Measurements from ENCODE around the gene OR2Z1.

Gene OR2Z1

DNA sequence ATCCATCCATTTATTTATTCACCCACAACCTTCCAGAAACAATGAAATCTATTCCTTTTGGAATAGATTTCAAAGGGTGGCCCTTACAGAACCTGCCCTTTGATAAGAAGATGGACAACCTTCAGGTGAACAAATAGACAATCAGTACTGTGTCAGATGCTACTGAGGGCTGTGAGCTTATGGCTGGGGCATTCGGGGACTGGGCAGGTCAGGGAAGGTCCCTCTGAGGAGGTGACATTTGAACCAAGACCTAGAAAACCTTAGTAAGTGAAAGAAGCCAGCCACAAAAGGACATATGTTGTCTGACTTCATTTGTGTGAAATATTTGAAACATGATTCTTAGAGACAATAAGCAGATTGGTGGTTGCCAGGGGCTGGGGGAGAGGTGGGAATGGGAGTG lies 38.5 kb upstream of the OR2Z1 start:
- no peak overlapping the region for H3K27ac ChIP-seq
- TF ChIP-seq, protein P1, sequence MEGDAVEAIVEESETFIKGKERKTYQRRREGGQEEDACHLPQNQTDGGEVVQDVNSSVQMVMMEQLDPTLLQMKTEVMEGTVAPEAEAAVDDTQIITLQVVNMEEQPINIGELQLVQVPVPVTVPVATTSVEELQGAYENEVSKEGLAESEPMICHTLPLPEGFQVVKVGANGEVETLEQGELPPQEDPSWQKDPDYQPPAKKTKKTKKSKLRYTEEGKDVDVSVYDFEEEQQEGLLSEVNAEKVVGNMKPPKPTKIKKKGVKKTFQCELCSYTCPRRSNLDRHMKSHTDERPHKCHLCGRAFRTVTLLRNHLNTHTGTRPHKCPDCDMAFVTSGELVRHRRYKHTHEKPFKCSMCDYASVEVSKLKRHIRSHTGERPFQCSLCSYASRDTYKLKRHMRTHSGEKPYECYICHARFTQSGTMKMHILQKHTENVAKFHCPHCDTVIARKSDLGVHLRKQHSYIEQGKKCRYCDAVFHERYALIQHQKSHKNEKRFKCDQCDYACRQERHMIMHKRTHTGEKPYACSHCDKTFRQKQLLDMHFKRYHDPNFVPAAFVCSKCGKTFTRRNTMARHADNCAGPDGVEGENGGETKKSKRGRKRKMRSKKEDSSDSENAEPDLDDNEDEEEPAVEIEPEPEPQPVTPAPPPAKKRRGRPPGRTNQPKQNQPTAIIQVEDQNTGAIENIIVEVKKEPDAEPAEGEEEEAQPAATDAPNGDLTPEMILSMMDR (conservative IDR thresholded peaks at IDR 0.05) = no peak
- TF ChIP-seq ZFX (IDR thresholded peaks at IDR 0.05) = no peak

- TF ChIP-seq, protein P1 (conservative IDR thresholded peaks at IDR 0.05) = no peak
- TF ChIP-seq ZFX (IDR thresholded peaks at IDR 0.05) = no peak
- no peak overlapping the region for H3K27ac ChIP-seq
These were observed 37.2 kb upstream of the OR2Z1 start for GRCh38 chr19:8684001-8684902.

DNA sequence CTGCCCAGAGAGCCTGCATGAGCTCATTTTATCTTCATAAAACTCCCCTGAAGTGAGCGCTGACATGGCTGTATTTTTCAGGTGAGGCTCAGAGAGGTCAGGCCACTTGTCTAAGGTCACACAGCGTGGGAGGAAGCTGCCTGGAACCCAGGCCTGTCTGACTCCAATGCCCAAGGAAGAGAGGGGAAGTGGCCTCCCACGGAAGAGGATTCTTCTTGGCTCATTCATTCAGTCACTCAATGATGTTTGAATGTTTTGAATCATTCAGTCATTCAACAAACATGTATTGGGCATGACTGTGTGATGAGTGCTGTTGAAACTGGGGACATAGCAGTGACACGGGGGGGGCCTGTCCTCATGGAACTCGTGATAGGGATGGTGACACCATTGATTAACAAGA lies 34.9 kb upstream of the OR2Z1 start:
- H3K27ac ChIP-seq = no peak overlapping the region
- TF ChIP-seq, protein P1 (conservative IDR thresholded peaks at IDR 0.05) = no peak
- no peak for TF ChIP-seq ZFX (IDR thresholded peaks at IDR 0.05)

DNA sequence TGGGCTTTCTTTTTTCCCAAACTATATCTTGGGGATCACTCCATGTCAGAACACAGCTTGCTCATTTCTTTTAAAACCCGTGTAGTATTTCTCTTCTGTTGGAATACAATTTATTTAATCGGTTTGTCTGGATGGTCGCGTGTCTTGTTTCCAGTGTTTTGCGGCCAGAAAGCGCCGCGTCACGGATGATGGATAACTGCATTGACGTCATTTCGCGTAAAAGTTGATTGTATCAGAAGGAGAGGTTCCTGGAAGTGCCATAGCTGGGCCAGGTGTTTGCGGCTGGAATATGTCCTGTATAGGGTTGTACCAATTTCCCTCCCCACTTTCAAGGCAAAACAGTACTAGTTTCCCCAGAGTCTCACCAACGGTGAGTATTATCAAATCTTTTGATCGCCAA lies 32.5 kb upstream of the OR2Z1 start:
- TF ChIP-seq ZFX (IDR thresholded peaks at IDR 0.05) = no peak
- TF ChIP-seq, protein P1 (conservative IDR thresholded peaks at IDR 0.05) = no peak
- H3K27ac ChIP-seq = no peak overlapping the region

DNA sequence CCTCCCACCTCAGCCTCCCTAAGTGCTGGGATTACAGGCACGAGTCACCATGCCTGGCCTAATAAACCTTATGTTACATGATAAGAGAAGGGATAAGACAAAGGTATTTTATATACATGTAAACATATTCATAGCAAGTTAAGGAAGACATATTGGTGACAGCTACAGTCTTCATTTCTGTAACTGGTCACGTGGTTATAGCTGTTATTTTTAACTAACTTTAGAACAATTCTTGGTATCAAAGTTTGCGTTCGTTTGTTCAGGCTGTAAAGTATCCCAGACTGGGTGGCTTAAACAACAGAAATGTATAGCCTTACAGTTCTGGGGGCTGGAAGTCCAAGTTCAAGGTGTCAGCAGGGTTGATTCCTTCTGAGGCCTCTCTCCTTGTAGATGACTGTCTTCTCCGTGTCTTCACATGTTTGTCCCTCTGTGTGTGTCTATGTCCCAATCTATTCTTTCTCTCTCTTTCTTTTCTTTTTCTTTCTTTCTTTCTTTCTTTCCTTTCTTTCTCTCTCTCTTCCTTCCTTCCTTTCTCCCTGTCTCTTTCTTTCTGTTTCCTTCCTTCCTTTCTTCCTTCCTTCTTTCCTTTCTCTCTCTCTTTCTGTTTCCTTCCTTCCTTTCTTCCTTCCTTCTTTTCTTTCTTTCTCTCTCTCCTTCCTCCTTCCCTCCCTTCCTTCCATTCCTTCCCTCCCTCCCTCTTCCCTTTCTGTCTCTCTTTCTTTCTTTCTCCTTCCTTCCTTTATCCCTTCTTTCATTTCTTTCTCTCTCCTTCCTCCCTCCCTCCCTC lies 30.5 kb upstream of the OR2Z1 start:
- no peak overlapping the region for H3K27ac ChIP-seq
- no peak for TF ChIP-seq ZFX (IDR thresholded peaks at IDR 0.05)
- TF ChIP-seq, protein P1 (conservative IDR thresholded peaks at IDR 0.05) = no peak

DNA sequence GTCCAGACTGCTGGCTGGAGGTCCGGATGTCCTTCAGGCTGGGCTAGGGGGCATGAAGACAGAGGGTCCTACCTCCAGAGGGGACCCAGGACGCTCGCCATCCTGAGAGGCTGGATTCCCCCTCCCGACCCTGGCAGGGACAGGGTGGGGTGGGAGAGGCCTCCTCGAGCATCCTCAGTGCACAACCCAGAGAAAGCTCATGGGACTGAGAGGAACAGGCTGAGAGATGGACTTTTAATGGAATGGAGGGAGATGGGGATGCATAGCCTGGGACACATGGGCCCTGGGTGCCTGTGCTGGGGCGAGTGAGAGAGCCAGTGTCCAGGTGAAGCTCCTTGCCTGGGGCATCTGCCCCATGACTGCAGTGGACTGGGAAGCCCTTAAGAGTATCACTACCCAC lies 25.9 kb upstream of the OR2Z1 start:
- no peak overlapping the region for H3K27ac ChIP-seq
- TF ChIP-seq ZFX (IDR thresholded peaks at IDR 0.05) = no peak
- TF ChIP-seq, protein P1 (conservative IDR thresholded peaks at IDR 0.05) = no peak

DNA sequence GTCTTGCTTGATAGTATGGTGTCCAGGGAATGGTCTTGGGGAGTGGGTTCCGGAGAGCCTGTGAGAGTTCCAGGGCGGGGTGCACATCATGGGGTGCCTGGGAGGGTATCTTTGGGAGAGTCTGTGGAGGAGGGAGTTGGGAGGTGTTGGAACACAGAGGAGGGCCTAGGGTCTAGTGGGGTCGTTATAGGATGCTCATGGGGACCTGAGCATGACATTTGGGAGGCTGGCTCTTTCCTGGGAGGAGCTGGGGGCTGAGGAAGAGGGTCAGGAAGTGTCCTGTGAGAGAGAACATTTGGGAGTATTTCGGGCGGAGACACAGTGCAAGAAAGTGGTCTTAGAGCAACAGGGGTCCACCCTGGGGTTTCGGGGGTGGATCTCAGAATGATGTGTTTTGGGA lies 25.5 kb upstream of the OR2Z1 start:
- TF ChIP-seq ZFX (IDR thresholded peaks at IDR 0.05) = no peak
- TF ChIP-seq, protein P1 (conservative IDR thresholded peaks at IDR 0.05) = no peak
- no peak overlapping the region for H3K27ac ChIP-seq

All from C4-2B (cell line).